ENCODE results near the gene UBQLN3. TPM values are rescaled to one million over a fixed set of nuclear protein-coding genes. Genes with fewer than 3 reads are reported as not detected.

UBQLN3 gene
- total RNA-seq = not detected

GRCh38 chr11:5509803-5510202 lies at the start of gene UBQLN3:
Gene UBQLN3 (minus strand): TSS chr11:5509957. CDS start chr11:5509558, 399 bp downstream.
- TF ChIP-seq POLR2A (IDR thresholded peaks at IDR 0.05) = no peak
- TF ChIP-seq, protein P1, sequence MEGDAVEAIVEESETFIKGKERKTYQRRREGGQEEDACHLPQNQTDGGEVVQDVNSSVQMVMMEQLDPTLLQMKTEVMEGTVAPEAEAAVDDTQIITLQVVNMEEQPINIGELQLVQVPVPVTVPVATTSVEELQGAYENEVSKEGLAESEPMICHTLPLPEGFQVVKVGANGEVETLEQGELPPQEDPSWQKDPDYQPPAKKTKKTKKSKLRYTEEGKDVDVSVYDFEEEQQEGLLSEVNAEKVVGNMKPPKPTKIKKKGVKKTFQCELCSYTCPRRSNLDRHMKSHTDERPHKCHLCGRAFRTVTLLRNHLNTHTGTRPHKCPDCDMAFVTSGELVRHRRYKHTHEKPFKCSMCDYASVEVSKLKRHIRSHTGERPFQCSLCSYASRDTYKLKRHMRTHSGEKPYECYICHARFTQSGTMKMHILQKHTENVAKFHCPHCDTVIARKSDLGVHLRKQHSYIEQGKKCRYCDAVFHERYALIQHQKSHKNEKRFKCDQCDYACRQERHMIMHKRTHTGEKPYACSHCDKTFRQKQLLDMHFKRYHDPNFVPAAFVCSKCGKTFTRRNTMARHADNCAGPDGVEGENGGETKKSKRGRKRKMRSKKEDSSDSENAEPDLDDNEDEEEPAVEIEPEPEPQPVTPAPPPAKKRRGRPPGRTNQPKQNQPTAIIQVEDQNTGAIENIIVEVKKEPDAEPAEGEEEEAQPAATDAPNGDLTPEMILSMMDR (IDR thresholded peaks at IDR 0.05) = no peak
- 65 to 78% methylated on average over 4 of the region's 4 CpGs for WGBS, 2 donors
- Histone ChIP-seq H3K4me3 (no peak within 1 kb of the TSS), H3K27me3 (no peaks in the 10 kb centered on the region), H3K27ac (no peak within 1 kb of the TSS), H3K36me3 (no peaks in the 10 kb centered on the region), H3K4me1 (no peaks in the 10 kb centered on the region), H3K9me3 (no peaks in the 10 kb centered on the region)
- intact Hi-C loops (cut with DNase I) = no loop called here
- DNase-seq = no peak

- TF ChIP-seq, protein P1 (IDR thresholded peaks at IDR 0.05) = no peak
- TF ChIP-seq POLR2A (IDR thresholded peaks at IDR 0.05) = no peak
- Histone ChIP-seq H3K27ac (no peak overlapping the region), H3K4me1 (no peaks in the 10 kb centered on the region), H3K9me3 (no peaks in the 10 kb centered on the region), H3K27me3 (no peaks in the 10 kb centered on the region), H3K4me3 (no peak overlapping the region), H3K36me3 (no peaks in the 10 kb centered on the region)
- intact Hi-C loops (cut with DNase I) = no loop called here
- no peak for DNase-seq
- 57 to 77% methylated on average over 3 of the region's 3 CpGs for WGBS, 2 donors
Measured at GRCh38 chr11:5557751-5558150, 48.0 kb upstream of the UBQLN3 start.

DNA sequence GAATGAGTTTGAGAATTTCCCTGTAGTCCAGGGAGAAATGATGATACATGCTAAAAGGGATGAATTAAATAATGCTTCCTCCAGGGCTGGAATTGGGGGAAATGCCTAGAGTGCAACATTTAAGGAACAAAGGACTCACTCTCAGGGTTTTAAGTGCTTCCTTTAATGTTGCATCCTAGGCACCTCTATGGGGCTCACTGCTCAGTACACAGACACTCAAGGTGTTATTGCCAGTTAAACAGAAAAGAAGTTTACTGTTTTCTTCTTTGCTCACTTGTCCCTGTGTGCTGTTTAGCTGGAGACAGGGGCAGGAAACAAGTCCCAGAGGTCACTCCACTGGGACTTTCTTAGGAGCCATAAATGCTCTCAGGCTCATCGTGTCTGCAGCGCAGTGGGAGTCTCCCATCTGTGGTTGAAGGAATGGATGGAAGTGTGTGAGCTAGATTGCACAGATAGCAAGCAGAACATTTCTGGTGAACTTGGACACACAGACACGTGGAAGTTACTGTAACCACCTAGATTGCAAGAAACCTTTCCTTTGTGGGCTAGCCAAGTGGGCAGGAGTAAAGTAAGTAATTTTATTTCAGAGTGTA lies 46.9 kb upstream of the UBQLN3 start:
- Histone ChIP-seq H3K4me3 (no peak overlapping the region), H3K9me3 (no peaks in the 10 kb centered on the region), H3K27me3 (no peaks in the 10 kb centered on the region), H3K36me3 (no peaks in the 10 kb centered on the region), H3K27ac (no peak overlapping the region), H3K4me1 (no peaks in the 10 kb centered on the region)
- TF ChIP-seq, protein P1 (IDR thresholded peaks at IDR 0.05) = no peak
- no peak for TF ChIP-seq POLR2A (IDR thresholded peaks at IDR 0.05)
- DNase-seq = no peak
- intact Hi-C loops (cut with DNase I) = no loop called here
- 59 to 71% methylated on average over 3 of the region's 3 CpGs for WGBS, 2 donors

DNA sequence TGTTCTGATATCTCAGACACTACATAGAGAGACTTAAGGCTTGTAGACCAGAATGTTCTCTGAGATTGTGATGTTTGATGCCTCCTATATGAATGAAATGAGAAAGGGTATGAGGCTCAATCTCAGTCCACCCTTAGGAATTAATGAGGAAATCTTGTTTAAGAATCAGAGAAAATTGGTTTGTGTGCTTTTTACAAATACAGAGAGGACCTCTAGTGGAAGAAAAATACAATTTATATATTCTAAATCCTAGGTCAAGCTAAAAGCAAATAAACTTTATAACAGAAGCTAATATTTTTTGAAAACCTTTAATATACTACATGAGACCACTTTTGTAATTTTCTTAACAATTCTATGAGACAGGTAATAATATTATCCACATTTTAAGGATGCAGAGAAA lies 43.6 kb upstream of the UBQLN3 start:
- Histone ChIP-seq H3K27me3 (no peaks in the 10 kb centered on the region), H3K27ac (no peak overlapping the region), H3K4me3 (no peak overlapping the region), H3K9me3 (no peaks in the 10 kb centered on the region), H3K36me3 (no peaks in the 10 kb centered on the region), H3K4me1 (no peaks in the 10 kb centered on the region)
- intact Hi-C loops (cut with DNase I) = no loop called here
- TF ChIP-seq, protein P1 (IDR thresholded peaks at IDR 0.05) = no peak
- no peak for TF ChIP-seq POLR2A (IDR thresholded peaks at IDR 0.05)
- no peak for DNase-seq

- Histone ChIP-seq H3K4me1 (no peaks in the 10 kb centered on the region), H3K9me3 (no peaks in the 10 kb centered on the region), H3K27me3 (no peaks in the 10 kb centered on the region), H3K36me3 (no peaks in the 10 kb centered on the region), H3K27ac (no peak overlapping the region), H3K4me3 (no peak overlapping the region)
- intact Hi-C loops (cut with DNase I) = no loop called here
- 67 to 68% methylated on average over 5 of the region's 5 CpGs for WGBS, 2 donors
- TF ChIP-seq, protein P1 (IDR thresholded peaks at IDR 0.05) = no peak
- TF ChIP-seq POLR2A (IDR thresholded peaks at IDR 0.05) = no peak
- no peak for DNase-seq
Measured at GRCh38 chr11:5550440-5551095, 40.8 kb upstream of the UBQLN3 start.

All from esophagus squamous epithelium (tissue), 5 donors.